Stimulated activated CD8-positive, alpha-beta memory T cell treated with anti-CD3 and anti-CD28 coated beads, Interleukin-12 subunit alpha, Interleukin-12 subunit beta, amount 100 ng/mL, for 24 hours (primary cell): Measurements from ENCODE around the gene SSR1.
"Not testable (repeated sequence)": the region's sequence is repeated elsewhere in the genome, so short reads cannot be mapped to it uniquely, and the experiment has no call there.

Source experiments
- DNase-seq: peaks from one replicate; pipeline ENCODE4 v3.0.0-alpha.2; 2020; ENCODE audit errors: extremely low read depth

The SSR1 gene

DNA sequence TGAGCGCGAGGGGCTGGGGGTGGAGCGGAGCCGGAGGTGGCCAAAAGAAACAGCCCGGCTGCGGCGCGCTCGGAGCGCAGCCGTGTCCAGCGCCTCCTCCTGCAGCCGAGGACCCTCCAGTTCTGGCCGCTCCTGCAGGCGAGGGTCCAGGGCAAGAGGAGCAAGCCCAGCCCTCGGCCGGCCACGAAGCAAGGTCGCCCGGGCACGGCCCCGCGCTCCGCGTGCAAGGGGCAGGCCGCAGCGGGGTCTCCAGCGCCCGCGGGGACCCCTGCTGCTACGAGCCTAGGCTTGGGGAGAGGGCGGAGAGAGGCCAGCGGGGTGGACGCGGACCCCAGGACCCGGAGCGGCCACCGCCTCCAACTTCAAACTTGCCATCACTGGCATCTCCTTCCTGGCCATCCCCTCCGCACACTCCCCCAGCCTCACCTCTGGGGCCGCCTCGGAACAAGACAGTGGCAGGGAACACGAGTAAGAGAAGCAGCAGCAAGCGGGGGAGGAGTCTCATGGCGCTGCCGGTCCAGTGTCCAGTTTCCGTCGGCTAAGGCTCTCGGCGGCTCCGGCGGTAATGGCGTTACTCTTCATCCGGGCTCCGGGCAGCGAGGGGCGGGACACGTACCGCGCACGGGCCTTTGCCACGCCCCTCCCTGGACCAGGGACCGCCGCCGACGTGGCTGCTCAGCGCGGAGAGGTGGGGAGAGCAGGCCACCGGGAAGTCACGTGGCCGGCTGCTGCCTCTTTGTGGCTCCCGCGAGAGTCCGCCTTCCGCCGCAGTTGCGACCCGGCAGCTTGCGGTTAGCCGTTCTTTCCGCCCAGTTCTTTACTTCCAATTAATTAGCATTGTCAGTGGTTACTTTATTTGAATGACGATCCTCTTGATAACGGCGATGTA is at the start of gene SSR1:
TSS of gene SSR1 (minus strand) at position 584 of the 889 bp plus-strand sequence. CDS start at position 505, 79 bp downstream.
- peak; percentile 88 for DNase-seq

- DNase-seq, result not testable (repeated sequence)
Measured at GRCh38 chr6:7351916-7352315, 38.9 kb upstream of the SSR1 start.

DNA sequence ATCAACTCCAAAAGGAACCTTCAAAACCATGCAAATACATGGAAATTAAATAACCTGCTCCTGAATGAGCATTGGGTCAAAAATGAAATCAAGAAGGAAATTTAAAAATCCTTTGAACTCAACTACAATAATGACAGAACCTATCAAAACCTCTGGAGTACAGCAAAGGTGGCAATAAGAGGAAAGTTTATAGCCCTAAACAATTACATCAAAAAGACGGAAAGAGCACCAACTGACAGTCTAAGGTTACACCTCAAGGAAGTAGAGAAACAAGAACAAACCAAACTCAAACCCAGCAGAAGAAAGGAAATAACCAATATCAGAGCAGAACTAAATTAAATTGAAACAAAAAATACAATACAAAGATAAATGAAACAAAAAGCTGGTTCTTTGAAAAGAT is 37.6 kb upstream of the SSR1 start:
- DNase-seq, result not testable (repeated sequence)

DNA sequence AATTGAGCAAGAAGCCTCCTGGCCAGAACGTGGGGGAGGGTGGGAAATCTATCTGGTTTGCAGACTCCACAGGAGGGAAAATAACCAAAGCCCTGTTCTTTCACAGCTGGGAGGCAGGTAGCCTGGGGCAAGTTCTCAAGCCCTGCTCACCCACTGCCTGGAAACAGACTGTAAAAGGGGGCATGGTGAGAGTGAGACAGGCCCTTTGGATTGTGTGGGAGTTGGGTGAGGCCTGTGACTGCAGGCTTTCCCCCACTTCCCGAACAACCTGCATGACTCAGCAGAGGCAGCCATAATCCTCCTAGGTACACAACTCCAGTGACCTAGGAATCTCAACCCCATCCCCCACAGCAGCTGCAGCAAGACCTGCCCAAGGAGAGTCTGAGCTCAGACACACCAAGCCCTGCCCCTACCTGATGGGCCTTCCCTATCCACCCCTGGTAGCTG is 34.6 kb upstream of the SSR1 start:
- not testable (repeated sequence) for DNase-seq

DNA sequence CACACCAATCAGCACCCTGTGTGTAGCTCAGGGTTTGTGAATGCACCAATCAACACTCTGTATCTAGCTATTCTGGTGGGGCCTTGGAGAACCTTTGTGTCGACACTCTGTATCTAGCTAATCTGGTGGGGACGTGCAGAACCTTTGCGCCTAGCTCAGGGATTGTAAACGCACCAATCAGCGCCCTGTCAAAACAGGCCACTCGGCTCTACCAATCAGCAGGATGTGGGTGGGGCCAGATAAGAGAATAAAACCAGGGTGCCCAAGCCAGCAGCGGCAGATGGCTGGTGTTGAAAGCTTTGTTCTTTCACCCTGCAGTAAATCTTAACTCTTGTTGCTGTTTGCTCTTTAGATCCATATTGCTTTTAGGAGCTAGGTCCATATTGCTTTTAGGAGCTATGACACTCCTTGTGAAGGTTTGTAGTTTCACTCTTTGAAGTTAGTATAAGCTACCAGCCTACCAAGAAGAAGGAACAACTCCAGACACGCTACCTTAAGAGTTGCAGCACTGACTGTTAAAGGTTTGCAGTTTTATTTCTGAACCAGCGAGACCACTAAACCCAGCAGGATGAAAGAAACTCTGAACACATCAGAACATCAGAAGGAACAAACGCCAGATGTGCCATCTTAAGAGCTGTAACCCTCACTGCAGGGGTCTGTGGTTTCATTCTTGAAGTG is 31.9 kb upstream of the SSR1 start:
- not testable (repeated sequence) for DNase-seq

DNA sequence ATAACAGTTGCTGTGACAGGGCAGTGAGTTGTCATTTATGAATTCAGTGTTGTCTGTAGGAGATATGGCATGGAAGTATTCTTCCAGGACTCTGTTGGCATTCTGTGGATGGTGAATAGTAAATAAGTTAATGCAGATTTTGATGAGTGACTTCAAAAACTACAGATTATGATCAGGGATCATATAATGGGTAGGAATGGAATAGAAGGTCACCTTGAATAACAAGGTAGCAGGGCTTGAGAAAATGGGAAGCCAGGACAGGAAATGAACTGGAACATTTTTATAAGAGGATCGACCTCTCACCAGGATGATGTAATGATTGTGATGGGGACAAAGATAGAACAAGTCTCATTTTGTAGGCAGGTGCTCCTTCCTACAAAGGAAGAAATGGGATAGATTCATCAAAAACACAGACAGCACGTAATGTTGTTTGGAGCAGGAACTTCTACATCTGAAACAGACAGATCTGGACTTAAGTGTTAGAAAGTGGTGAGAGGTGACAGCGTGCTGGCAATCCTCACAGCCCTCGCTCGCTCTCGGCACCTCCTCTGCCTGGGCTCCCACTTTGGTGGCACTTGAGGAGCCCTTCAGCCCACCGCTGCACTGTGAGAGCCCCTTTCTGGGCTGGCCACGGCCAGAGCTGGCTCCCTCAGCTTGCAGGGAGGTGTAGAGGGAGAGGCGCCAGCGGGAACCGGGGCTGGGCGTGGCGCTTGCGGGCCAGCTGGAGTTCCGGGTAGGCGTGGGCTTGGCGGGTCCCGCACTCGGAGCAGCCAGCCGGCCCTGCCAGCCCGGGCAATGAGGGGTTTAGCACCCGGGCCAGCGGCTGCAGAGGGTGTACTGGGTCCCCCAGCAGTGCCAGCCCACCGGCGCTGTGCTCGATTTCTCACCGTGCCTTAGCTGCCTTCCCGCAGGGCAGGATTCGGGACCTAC is 30.8 kb upstream of the SSR1 start:
- DNase-seq, result no peak

DNA sequence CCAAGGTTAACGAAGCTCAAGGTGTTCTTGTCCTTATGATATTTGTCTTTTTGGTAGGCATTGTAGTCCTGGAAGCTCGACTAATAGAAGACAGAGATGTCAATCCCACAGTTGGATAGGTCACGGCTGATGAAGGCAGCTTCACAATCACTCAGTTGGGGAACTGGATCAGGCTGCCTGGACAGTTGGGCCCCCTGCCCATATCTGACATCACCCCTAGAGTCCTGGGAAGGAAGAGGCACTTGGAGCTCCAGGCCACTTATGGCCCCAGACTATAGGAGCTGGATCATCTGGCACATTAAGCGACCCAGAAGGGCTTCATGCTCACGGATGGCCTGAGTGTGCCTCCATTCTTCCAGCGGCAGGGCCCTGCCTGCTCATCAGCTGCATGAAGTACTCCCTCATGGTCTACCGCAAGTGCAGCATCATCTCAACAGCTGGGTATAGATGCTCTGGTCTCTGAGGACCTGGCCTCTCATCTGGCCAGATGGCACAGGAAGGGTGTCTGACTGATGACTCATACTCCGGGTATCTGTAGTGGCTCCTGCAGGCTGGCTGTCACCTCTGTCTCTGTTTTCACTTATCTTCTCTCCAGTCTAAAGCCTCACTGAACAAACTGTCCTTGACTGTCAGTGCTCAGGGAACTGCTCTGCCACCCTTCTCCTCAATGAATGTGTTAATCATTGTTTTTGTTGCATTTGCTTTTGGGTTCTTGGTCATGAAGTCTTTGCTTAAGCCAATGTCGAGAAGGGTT is 29.2 kb upstream of the SSR1 start:
- no peak for DNase-seq

DNA sequence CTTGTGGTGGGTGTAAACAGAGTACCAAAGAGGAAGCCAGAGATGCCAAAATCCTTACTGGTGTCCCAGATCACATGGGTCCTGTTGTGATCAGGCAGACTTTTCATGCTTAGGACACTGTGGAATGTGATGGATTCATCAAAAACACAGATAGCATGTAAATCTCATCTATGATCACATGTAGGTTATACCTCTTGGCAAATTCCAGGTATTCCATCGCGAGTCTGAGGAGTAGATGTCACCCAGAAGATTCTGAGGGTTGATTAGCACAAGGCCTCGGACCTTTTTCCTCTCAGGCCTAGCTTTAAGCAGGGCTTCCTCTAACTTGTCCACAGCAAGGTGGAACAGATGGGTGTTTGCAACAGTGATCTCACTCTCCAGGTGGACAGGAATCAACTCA is 28.3 kb upstream of the SSR1 start:
- no peak for DNase-seq

DNA sequence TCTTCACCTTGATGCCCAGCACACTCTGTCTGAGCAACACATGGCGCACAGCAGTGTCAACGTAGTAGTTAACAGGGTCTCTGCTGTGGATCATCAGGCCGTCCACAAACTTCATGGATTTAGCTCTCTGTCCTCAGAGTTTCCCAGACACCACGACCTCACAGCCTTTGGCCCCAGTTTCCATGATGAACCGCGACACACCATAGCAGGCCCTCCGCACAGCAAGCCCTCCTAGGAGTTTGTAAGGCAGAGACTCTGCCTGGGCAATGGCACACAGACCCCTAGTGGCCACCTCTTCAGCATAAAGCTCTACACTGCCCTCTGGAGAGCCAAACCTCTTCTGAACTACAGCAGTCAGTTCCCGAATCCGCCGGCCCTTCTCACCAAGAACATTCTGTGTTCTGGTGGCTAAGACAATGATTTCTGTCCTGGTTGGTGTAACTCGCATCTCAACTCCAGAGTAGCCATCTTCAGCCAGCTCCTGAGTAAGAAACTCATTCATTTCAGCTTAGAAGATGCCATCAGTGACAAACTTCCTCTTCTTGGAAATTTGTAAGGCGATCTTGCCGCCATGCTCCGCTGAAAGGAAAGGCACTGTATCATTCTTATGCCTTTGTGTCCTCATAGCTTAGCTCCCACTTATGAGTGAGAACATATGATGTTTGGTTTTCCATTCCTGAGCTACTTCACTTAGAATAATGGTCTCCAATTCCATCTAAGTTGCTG is 26.2 kb upstream of the SSR1 start:
- not testable (repeated sequence) for DNase-seq

DNA sequence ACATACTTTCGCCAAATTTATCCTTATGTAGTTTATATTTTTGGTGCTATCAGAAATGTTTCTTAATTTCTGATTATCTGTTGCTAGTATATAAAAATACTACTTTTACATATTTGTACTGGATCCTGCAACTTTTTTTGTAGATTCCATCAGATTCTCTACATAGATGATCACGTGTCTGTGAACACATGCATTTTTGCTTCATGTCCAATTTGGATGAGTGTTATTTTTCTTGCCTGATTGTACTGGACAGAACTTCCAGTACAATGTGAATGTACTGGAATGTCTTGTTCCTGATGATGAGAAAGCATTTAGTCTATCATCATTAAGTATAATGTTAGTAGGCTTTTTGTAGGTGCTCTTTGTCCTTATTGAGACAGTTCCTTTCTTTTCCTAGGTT is 25.0 kb upstream of the SSR1 start:
- DNase-seq, result no peak

DNA sequence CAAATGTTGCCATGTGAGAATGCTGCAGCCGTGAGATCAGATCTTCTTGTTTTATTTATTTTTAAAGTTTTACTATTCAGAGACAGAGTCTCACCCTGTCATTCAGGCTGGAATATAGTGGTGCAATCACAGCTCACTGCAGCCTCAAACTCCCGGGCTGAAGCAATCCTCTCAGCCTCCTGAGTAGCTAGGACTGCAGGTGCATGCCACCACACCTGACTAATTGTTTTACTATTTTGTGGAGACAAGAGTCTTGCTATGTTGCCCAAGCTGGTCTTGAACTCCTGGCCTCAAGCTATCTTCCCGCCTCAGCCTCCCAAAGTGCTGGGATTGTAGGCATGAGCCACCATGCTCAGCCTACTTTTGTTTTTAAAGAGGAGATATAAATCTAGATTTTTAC is 22.5 kb upstream of the SSR1 start:
- DNase-seq, result no peak

GRCh38 chr6:7334685-7335084 is 21.7 kb upstream of the SSR1 start:
- no peak for DNase-seq

DNA sequence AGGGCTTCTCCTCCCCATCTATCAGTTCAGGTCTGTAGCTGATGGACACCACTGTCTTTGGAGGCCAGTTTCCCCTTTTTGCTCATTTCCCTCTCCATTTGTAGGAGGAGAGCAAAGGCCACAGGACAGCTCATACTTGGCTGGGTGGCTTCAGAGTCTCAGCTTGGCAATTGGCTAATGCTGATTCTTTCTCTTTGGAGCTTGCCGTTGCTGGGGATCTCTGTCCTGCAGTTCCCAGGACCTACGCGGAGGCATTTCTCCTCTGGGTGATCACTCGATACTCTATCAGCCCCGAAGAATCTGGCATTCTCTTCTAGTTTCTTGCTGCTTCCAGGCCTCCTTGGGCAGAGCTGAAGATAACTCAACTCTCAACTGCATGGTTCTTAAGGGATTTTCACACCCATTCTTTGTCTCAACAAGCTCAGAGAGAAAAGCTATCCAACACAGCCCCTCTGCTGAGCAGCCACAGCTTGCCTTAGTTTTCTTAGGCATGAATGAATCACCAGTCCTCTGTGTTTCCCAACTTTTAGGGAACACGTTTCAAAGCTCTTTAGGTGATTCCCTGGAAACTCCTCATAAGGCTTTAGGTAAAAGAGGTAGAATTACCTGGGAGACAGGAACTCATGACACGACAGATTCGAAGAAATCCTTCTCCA is 19.2 kb upstream of the SSR1 start:
- DNase-seq, result no peak

DNA sequence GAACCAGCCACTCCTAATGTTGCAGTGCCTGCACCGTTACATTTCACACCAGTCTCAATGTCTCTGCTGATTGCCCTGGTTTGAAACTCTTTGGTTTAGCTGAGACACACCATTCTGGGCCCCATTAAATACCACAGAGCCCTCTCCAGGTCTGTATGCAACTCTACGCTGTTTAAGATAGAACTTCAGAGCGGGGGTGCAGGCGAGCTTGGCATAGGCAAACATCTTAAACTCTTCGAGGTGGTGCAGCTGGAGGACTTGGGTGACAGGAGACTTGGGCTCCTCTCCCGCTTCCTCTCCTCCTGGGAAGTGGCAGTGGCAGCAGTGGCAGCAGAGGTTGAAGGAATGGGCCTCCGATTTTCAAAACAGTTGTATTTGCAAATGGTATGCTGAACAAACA is 18.5 kb upstream of the SSR1 start:
- DNase-seq, result no peak

GRCh38 chr6:7328243-7328642 is 15.2 kb upstream of the SSR1 start:
- DNase-seq, result no peak

GRCh38 chr6:7325750-7326149 is 12.8 kb upstream of the SSR1 start:
- no peak for DNase-seq

- no peak for DNase-seq
Measured at GRCh38 chr6:7324520-7324919, 11.5 kb upstream of the SSR1 start.

DNA sequence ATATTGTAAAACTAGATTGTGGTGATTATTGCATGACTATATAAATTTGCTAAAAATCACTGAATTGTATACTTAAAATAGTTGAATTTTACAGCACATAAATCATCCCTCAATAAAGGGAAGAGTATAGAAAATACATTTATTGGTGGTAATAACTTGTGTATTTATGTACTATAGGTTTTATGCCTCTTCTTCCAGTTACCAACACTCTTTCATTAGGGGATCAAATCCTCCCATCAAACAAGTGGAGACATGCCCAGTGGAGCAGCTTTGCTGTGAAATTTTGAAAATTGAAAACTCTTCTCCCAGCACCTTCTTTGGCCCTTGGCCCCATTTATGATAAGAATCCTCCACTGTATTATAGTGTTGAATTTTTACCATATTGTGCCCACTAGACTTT is 10.1 kb upstream of the SSR1 start:
- no peak for DNase-seq

GRCh38 chr6:7321866-7322265 is 8.9 kb upstream of the SSR1 start:
- not testable (repeated sequence) for DNase-seq

DNA sequence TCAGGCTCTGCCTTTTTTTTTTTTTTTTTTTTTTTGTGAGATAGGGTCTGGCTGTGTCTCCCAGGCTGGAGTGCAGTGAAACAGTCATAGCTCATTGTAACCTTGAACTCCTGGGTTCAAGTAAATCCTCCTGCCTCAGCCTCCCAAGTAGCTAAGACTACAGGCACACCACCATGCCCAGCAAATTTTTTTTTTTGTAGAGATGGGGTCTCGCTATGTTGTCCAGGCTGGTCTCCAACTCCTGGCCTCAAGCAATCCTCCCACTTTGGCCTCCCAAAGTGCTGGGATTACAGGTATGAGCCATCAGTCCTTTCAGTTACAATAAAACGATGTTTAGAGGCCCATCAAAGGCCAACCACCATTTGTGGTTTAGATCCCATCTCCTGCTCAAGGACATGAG is 6.4 kb upstream of the SSR1 start:
- not testable (repeated sequence) for DNase-seq
